HL-60 (cell line): ENCODE measurements around the gene ELP4.

Experiments used
- DNase-seq, 2 experiments: peaks; one replicate each; pipeline ENCODE4 v3.0.0-alpha.2; 2010 to 2020; ENCODE audit warnings: low read depth in 1 of 2, low spot score in 1 of 2
- H3K27ac ChIP-seq: fragments of 250-450 bp; sonication (Bioruptor Pico); replicated peaks from 2 replicates; pipeline ENCODE4 v1.5.1; 2020; ENCODE audit warnings: mild to moderate bottlenecking, moderate library complexity
- H3K27me3 ChIP-seq: fragments of 250-450 bp; sonication (Bioruptor Pico); 2 replicates; pipeline ENCODE4 v1.5.1; 2021; ENCODE audit warnings: mild to moderate bottlenecking, moderate library complexity; ENCODE audit not compliant: insufficient read depth, poor library complexity, severe bottlenecking
- H3K4me3 ChIP-seq: replicated peaks from 2 replicates; pipeline ENCODE4 v1.5.1; 2011; ENCODE audit warnings: mild to moderate bottlenecking, control low read depth, low read length; ENCODE audit not compliant: insufficient read depth
- GABPA ChIP-seq: IDR thresholded peaks from 2 replicates; pipeline ENCODE4 v1.6.1; 2012; ENCODE audit warnings: low read depth
- POLR2AphosphoS5 ChIP-seq: IDR thresholded peaks from 2 replicates; pipeline ENCODE4 v1.6.1; 2012; ENCODE audit warnings: low read depth
- SPI1 ChIP-seq: IDR thresholded peaks from 2 replicates; pipeline ENCODE4 v1.6.1; 2012; ENCODE audit warnings: low read depth, mild to moderate bottlenecking, borderline replicate concordance
- TF ChIP-seq, protein P1 (sequence below): IDR thresholded peaks from one replicate; pipeline ENCODE4 v1.5.1; 2011; ENCODE audit warnings: low read length, control low read depth, inconsistent platforms; ENCODE audit not compliant: insufficient read depth
- TF ChIP-seq, protein P2 (sequence below): IDR thresholded peaks from 2 replicates; pipeline ENCODE4 v1.6.1; 2012; ENCODE audit warnings: low read depth; ENCODE audit not compliant: insufficient replicate concordance

Gene ELP4

DNA sequence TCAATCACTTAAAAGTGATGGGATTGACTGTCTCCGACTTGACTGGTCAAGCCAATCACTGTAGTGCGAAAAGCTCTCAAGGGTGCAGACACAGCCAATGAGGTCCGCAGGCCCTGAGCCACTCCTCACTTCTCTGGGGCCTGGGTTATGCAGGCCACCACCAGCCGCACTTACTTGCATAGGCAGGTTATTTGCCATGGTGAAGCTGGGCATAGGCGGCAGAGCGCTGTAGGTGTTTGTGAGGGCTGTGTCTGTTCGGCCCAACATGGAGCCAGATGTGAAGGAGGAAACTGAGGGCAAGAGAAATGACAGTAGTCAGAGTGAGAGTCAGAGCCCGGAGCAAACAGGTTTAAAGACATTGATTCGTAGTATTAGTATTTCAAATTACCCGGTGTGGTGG is 283.7 kb downstream of the ELP4 start:
- no peak for DNase-seq
- TF ChIP-seq GABPA: no peak
- no peak for TF ChIP-seq POLR2AphosphoS5
- TF ChIP-seq, protein P1, sequence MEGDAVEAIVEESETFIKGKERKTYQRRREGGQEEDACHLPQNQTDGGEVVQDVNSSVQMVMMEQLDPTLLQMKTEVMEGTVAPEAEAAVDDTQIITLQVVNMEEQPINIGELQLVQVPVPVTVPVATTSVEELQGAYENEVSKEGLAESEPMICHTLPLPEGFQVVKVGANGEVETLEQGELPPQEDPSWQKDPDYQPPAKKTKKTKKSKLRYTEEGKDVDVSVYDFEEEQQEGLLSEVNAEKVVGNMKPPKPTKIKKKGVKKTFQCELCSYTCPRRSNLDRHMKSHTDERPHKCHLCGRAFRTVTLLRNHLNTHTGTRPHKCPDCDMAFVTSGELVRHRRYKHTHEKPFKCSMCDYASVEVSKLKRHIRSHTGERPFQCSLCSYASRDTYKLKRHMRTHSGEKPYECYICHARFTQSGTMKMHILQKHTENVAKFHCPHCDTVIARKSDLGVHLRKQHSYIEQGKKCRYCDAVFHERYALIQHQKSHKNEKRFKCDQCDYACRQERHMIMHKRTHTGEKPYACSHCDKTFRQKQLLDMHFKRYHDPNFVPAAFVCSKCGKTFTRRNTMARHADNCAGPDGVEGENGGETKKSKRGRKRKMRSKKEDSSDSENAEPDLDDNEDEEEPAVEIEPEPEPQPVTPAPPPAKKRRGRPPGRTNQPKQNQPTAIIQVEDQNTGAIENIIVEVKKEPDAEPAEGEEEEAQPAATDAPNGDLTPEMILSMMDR: no peak
- Histone ChIP-seq H3K27ac (no peak overlapping the region), H3K4me3 (no peak overlapping the region), H3K27me3 (peaks cover 28% of the 10 kb centered on the region)

DNA sequence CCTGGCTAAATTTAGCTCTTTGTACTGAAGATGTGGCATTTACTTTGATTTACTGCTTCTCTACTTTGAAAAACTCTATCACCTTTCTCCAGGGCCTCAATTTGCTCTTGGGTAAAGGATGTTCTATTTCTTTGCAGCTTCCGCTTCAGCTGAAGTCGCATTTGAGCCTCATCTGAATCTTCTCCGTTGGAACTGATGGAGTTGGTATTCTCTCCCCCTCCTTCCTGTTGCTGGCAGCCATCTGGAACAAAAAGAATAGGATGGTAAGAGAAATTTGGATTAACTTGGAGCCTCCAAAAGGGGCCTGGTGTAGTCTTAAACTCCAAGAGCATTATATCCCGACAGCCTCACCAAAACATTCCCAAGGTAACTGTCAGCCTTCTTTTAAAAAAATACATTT is 285.0 kb downstream of the ELP4 start:
- Histone ChIP-seq H3K4me3 (no peak overlapping the region), H3K27me3 (peaks cover 39% of the 10 kb centered on the region), H3K27ac (no peak overlapping the region)
- no peak for DNase-seq
- TF ChIP-seq, protein P1: no peak
- TF ChIP-seq GABPA: no peak

DNA sequence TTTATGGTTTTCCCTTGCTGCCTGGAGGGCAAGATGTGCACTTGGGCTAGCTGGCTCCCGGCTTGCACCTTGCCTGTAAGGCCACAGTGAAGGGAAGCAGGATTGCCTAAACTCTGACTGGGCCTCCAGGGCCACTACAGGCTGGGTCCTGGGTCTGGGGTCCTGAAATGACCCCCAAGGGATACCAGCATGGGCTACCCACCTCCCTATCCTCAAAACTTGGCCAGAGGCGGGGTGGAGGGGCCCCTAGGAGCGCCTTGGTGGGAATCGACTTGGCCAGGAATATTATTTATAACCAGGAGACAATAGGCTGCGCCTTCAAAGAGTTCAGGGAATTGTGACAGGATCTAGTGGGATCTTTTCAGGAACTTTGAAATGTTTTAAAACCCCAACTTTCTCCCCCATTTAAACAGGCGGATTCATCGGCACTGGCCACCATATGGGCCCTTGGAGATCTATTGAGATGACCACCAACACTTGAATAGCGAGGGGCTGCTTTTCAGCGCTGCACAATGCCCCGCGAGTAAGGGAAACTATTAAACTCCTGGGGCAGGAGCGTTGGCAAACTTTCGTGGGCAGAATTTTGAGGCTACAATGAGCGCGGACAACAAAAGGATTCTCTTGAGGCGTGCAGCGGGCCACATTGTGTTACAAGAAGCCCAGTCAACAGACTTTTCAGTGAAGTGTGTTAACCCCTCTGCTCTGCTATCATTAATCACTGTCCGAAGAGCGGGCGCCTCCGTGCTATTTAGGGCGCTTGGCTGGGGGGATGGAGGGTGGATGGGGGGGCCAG is 286.3 kb downstream of the ELP4 start:
- H3K27ac ChIP-seq: no peak overlapping the region
- H3K4me3 ChIP-seq: no peak overlapping the region
- TF ChIP-seq, protein P2, sequence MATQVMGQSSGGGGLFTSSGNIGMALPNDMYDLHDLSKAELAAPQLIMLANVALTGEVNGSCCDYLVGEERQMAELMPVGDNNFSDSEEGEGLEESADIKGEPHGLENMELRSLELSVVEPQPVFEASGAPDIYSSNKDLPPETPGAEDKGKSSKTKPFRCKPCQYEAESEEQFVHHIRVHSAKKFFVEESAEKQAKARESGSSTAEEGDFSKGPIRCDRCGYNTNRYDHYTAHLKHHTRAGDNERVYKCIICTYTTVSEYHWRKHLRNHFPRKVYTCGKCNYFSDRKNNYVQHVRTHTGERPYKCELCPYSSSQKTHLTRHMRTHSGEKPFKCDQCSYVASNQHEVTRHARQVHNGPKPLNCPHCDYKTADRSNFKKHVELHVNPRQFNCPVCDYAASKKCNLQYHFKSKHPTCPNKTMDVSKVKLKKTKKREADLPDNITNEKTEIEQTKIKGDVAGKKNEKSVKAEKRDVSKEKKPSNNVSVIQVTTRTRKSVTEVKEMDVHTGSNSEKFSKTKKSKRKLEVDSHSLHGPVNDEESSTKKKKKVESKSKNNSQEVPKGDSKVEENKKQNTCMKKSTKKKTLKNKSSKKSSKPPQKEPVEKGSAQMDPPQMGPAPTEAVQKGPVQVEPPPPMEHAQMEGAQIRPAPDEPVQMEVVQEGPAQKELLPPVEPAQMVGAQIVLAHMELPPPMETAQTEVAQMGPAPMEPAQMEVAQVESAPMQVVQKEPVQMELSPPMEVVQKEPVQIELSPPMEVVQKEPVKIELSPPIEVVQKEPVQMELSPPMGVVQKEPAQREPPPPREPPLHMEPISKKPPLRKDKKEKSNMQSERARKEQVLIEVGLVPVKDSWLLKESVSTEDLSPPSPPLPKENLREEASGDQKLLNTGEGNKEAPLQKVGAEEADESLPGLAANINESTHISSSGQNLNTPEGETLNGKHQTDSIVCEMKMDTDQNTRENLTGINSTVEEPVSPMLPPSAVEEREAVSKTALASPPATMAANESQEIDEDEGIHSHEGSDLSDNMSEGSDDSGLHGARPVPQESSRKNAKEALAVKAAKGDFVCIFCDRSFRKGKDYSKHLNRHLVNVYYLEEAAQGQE: no peak
- no peak for TF ChIP-seq SPI1
- TF ChIP-seq, protein P1: no peak
- no peak for TF ChIP-seq POLR2AphosphoS5
- no peak for TF ChIP-seq GABPA
- H3K27me3 ChIP-seq: peaks cover 51% of the 10 kb centered on the region
- no peak for DNase-seq

DNA sequence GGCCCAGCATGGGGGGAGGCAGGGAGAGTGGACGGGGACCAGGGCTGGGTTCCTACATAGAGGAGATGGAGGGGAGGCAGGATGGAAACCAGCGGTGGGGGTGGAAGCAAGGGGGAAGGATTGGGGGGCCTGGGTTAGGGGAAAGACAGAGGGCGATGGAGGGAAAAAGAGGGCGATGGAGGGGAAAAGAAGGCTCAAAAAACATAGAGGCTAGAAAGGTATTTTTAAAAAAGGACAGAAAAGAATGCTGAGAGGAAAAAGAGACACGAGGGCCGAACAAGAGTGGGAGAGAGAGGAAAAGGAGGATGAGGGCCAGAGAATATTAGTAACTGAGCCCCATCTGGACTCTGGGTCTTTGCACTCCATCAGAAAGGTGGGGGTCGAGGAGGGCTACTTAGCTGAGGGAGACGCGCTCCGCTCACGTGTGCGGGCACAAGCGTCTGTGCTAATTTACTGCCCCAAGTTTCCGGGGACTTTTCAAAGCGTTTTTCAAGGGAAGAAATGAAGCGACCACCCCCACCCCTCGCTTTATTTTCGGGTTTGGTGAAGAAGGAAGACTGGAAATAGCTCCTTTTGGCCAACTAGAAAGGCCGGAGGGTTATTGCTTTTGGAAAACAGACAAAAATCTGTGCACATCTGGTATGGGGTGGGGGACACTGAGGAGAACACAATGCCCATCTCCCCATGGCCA is 287.1 kb downstream of the ELP4 start:
- Histone ChIP-seq H3K27me3 (peaks cover 59% of the 10 kb centered on the region), H3K27ac (no peak overlapping the region), H3K4me3 (no peak overlapping the region)
- TF ChIP-seq, protein P2: no peak
- TF ChIP-seq POLR2AphosphoS5 (no peak), SPI1 (no peak), GABPA (no peak)
- TF ChIP-seq, protein P1: no peak
- no peak for DNase-seq
